GF-D8 (cell line): Measurements from ENCODE around the gene USP37.
"Not testable (repeated sequence)": the region's sequence is repeated elsewhere in the genome, so short reads cannot be mapped to it uniquely, and the experiment has no call there.

Experiments
- DNase-seq: peaks from one replicate; lab custom pipeline; 2025; lab: John Stamatoyannopoulos, UW

Gene USP37

GRCh38 chr2:218555527-218555926, 12.6 kb downstream of the USP37 start:
- no peak for DNase-seq

- not testable (repeated sequence) for DNase-seq
These were observed 13.9 kb downstream of the USP37 start for GRCh38 chr2:218554225-218554624.

- DNase-seq: no peak
These were observed 20.2 kb downstream of the USP37 start for GRCh38 chr2:218547978-218548377.

GRCh38 chr2:218547511-218547910, 20.6 kb downstream of the USP37 start:
- DNase-seq: no peak

- DNase-seq: no peak
These were observed 22.1 kb downstream of the USP37 start for GRCh38 chr2:218546012-218546411.

- DNase-seq: no peak
These were observed 28.1 kb downstream of the USP37 start for GRCh38 chr2:218540015-218540414.

GRCh38 chr2:218536804-218537494, 31.2 kb downstream of the USP37 start:
- DNase-seq: no peak

GRCh38 chr2:218529990-218530389, 38.2 kb downstream of the USP37 start:
- DNase-seq: no peak

- DNase-seq: not testable (repeated sequence)
These were observed 39.7 kb downstream of the USP37 start for GRCh38 chr2:218528409-218528808.

GRCh38 chr2:218523651-218524050, 44.5 kb downstream of the USP37 start:
- no peak for DNase-seq

- DNase-seq: no peak
These were observed 49.3 kb downstream of the USP37 start for GRCh38 chr2:218518876-218519275.

- no peak for DNase-seq
These were observed 50.5 kb downstream of the USP37 start for GRCh38 chr2:218517434-218518206.

GRCh38 chr2:218516614-218517013, 51.5 kb downstream of the USP37 start:
- DNase-seq: no peak

- no peak for DNase-seq
These were observed 54.5 kb downstream of the USP37 start for GRCh38 chr2:218513676-218514075.

GRCh38 chr2:218508299-218508698, 59.9 kb downstream of the USP37 start:
- DNase-seq: no peak

- no peak for DNase-seq
These were observed 62.3 kb downstream of the USP37 start for GRCh38 chr2:218505754-218506371.

GRCh38 chr2:218501665-218502064, 66.5 kb downstream of the USP37 start:
- DNase-seq: no peak

- no peak for DNase-seq
These were observed 67.6 kb downstream of the USP37 start for GRCh38 chr2:218500501-218501060.

GRCh38 chr2:218485986-218486667, 82.0 kb downstream of the USP37 start:
- no peak for DNase-seq

- DNase-seq: no peak
These were observed 85.5 kb downstream of the USP37 start for GRCh38 chr2:218482651-218483050.

GRCh38 chr2:218479595-218479994, 88.6 kb downstream of the USP37 start:
- DNase-seq: no peak

GRCh38 chr2:218478544-218478943, 89.6 kb downstream of the USP37 start:
- no peak for DNase-seq
